Measurements from ENCODE around the gene CCND1.

Gene CCND1

GRCh38 chr11:69640995-69641581 lies at the start of gene CCND1:
Gene CCND1 (plus strand): TSS chr11:69641156. CDS start chr11:69641314, 158 bp downstream.
- peak in 35 of 42 donors; percentile 23 to 67 (median 49) for DNase-seq
- intact Hi-C loops (cut with DNase I), result loop anchor here (10.0 kb wide), 2 partner anchors 196 to 346 kb away; partner anchors contain the start of gene MYEOV

GRCh38 chr11:69592986-69593650 lies 47.8 kb upstream of the CCND1 start:
- DNase-seq, result peak in 1 of 42 donors; percentile 24
- intact Hi-C loops (cut with DNase I), result no loop called here

GRCh38 chr11:69593851-69594250 lies 47.1 kb upstream of the CCND1 start:
- intact Hi-C loops (cut with DNase I), result no loop called here
- peak in 1 of 42 donors; percentile 12 for DNase-seq

- intact Hi-C loops (cut with DNase I), result no loop called here
- DNase-seq, result peak in 23 of 42 donors; percentile 15 to 71 (median 34)
These were observed 46.5 kb upstream of the CCND1 start for GRCh38 chr11:69594481-69594880.

GRCh38 chr11:69595805-69596665 lies 44.9 kb upstream of the CCND1 start:
- intact Hi-C loops (cut with DNase I), result no loop called here
- peak in 1 of 42 donors; percentile 27 for DNase-seq

- DNase-seq, result peak in 7 of 42 donors; percentile 7 to 25 (median 11)
- intact Hi-C loops (cut with DNase I), result no loop called here
These were observed 42.8 kb upstream of the CCND1 start for GRCh38 chr11:69598147-69598546.

GRCh38 chr11:69599502-69599901 lies 41.5 kb upstream of the CCND1 start:
- intact Hi-C loops (cut with DNase I), result no loop called here
- DNase-seq, result no peak

- intact Hi-C loops (cut with DNase I), result no loop called here
- no peak for DNase-seq
These were observed 41.0 kb upstream of the CCND1 start for GRCh38 chr11:69600001-69600400.

- intact Hi-C loops (cut with DNase I), result no loop called here
- DNase-seq, result no peak
These were observed 39.7 kb upstream of the CCND1 start for GRCh38 chr11:69601011-69601975.

- intact Hi-C loops (cut with DNase I), result no loop called here
- no peak for DNase-seq
These were observed 37.7 kb upstream of the CCND1 start for GRCh38 chr11:69603111-69603836.

- intact Hi-C loops (cut with DNase I), result no loop called here
- DNase-seq, result no peak
These were observed 36.9 kb upstream of the CCND1 start for GRCh38 chr11:69604055-69604454.

- intact Hi-C loops (cut with DNase I), result no loop called here
- no peak for DNase-seq
These were observed 35.0 kb upstream of the CCND1 start for GRCh38 chr11:69605737-69606526.

- DNase-seq, result no peak
- intact Hi-C loops (cut with DNase I), result no loop called here
These were observed 31.6 kb upstream of the CCND1 start for GRCh38 chr11:69609351-69609750.

- intact Hi-C loops (cut with DNase I), result no loop called here
- no peak for DNase-seq
These were observed 29.1 kb upstream of the CCND1 start for GRCh38 chr11:69611548-69612526.

- intact Hi-C loops (cut with DNase I), result no loop called here
- DNase-seq, result no peak
These were observed 27.4 kb upstream of the CCND1 start for GRCh38 chr11:69613594-69613993.

- no peak for DNase-seq
- intact Hi-C loops (cut with DNase I), result no loop called here
These were observed 26.9 kb upstream of the CCND1 start for GRCh38 chr11:69614085-69614484.

Measured in head of caudate nucleus (tissue), 42 donors.